ENCODE measurements around the gene REV1.

REV1 gene

GRCh38 chr2:99430614-99431291, 59.1 kb downstream of the REV1 start:
- TF ChIP-seq, protein P1, sequence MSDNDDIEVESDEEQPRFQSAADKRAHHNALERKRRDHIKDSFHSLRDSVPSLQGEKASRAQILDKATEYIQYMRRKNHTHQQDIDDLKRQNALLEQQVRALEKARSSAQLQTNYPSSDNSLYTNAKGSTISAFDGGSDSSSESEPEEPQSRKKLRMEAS (IDR thresholded peaks at IDR 0.05; ENCODE audit: low read depth, low read length) = no peak
- TF ChIP-seq POLR2A (IDR thresholded peaks at IDR 0.05; ENCODE audit: extremely low read depth, insufficient read length) (no peak), MYC (IDR thresholded peaks at IDR 0.05; ENCODE audit: low read depth, low read length) (no peak)
- TF ChIP-seq, protein P2, sequence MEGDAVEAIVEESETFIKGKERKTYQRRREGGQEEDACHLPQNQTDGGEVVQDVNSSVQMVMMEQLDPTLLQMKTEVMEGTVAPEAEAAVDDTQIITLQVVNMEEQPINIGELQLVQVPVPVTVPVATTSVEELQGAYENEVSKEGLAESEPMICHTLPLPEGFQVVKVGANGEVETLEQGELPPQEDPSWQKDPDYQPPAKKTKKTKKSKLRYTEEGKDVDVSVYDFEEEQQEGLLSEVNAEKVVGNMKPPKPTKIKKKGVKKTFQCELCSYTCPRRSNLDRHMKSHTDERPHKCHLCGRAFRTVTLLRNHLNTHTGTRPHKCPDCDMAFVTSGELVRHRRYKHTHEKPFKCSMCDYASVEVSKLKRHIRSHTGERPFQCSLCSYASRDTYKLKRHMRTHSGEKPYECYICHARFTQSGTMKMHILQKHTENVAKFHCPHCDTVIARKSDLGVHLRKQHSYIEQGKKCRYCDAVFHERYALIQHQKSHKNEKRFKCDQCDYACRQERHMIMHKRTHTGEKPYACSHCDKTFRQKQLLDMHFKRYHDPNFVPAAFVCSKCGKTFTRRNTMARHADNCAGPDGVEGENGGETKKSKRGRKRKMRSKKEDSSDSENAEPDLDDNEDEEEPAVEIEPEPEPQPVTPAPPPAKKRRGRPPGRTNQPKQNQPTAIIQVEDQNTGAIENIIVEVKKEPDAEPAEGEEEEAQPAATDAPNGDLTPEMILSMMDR (IDR thresholded peaks at IDR 0.05; ENCODE audit: low read depth, low read length) = no peak
- H3K4me3 ChIP-seq (ENCODE audit: low read depth, low read length) = no peak overlapping the region
- DNase-seq (ENCODE audit: low read depth) = no peak

DNA sequence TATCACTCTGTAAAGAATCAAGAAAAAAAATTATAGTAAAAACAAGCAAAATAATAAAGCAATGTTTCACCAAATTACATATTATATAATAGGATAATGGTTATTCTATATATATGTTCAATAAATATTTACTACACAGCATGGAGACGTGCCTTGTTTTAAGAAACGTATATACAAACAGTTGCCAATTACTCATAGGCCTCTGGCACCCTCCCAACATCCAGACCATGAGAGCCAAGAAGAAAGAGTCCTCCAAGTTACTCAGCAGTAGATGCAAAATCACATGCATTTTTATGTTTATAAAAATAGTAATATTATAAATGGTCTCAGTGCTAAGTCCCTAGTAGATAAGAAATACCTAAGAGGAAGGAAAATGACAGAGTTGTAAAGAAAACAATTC, 64.8 kb downstream of the REV1 start:
- TF ChIP-seq, protein P1 (IDR thresholded peaks at IDR 0.05; ENCODE audit: low read depth, low read length) = no peak
- no peak for TF ChIP-seq POLR2A (IDR thresholded peaks at IDR 0.05; ENCODE audit: extremely low read depth, insufficient read length)
- TF ChIP-seq MYC (IDR thresholded peaks at IDR 0.05; ENCODE audit: low read depth, low read length) = no peak
- TF ChIP-seq, protein P2 (IDR thresholded peaks at IDR 0.05; ENCODE audit: low read depth, low read length) = no peak
- no peak overlapping the region for H3K4me3 ChIP-seq (ENCODE audit: low read depth, low read length)
- DNase-seq (ENCODE audit: low read depth) = no peak

- no peak overlapping the region for H3K4me3 ChIP-seq (ENCODE audit: low read depth, low read length)
- no peak for DNase-seq (ENCODE audit: low read depth)
- TF ChIP-seq MYC (IDR thresholded peaks at IDR 0.05; ENCODE audit: low read depth, low read length) = no peak
- TF ChIP-seq, protein P1 (IDR thresholded peaks at IDR 0.05; ENCODE audit: low read depth, low read length) = no peak
- TF ChIP-seq, protein P2 (IDR thresholded peaks at IDR 0.05; ENCODE audit: low read depth, low read length) = no peak
- TF ChIP-seq POLR2A (IDR thresholded peaks at IDR 0.05; ENCODE audit: extremely low read depth, insufficient read length) = no peak
Observed at GRCh38 chr2:99424371-99424770, 65.4 kb downstream of the REV1 start.

- no peak for DNase-seq (ENCODE audit: low read depth)
- H3K4me3 ChIP-seq (ENCODE audit: low read depth, low read length) = no peak overlapping the region
- TF ChIP-seq POLR2A (IDR thresholded peaks at IDR 0.05; ENCODE audit: extremely low read depth, insufficient read length) (no peak), MYC (IDR thresholded peaks at IDR 0.05; ENCODE audit: low read depth, low read length) (no peak)
- TF ChIP-seq, protein P2 (IDR thresholded peaks at IDR 0.05; ENCODE audit: low read depth, low read length) = no peak
- TF ChIP-seq, protein P1 (IDR thresholded peaks at IDR 0.05; ENCODE audit: low read depth, low read length) = no peak
Observed at GRCh38 chr2:99422599-99422998, 67.2 kb downstream of the REV1 start.

DNA sequence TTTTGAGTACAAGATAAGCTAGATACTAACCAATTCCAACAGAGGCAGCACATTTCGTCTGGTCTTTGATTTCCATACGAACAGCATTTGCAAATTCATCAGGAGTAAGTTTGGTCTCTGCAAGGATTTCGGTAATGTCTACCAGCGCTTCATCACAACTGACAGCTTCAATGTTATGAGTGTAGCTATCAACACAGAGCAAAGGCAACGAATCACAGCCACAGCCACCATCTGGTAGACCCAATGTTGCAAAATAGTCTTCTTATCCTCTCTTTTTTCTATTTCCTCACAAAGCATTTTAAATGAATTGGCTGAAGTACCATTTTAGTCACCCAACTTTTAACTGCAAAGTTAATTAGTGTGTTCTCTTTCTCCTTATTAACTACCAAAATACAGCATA, 68.3 kb downstream of the REV1 start:
- no peak for DNase-seq (ENCODE audit: low read depth)
- TF ChIP-seq POLR2A (IDR thresholded peaks at IDR 0.05; ENCODE audit: extremely low read depth, insufficient read length) (no peak), MYC (IDR thresholded peaks at IDR 0.05; ENCODE audit: low read depth, low read length) (no peak)
- TF ChIP-seq, protein P1 (IDR thresholded peaks at IDR 0.05; ENCODE audit: low read depth, low read length) = no peak
- TF ChIP-seq, protein P2 (IDR thresholded peaks at IDR 0.05; ENCODE audit: low read depth, low read length) = no peak

More for the DNA sequence above, 68.3 kb downstream of the REV1 start:
- H3K4me3 ChIP-seq (ENCODE audit: low read depth, low read length) = no peak overlapping the region
